ENCODE data around the gene DCP1B.

The DCP1B gene

DNA sequence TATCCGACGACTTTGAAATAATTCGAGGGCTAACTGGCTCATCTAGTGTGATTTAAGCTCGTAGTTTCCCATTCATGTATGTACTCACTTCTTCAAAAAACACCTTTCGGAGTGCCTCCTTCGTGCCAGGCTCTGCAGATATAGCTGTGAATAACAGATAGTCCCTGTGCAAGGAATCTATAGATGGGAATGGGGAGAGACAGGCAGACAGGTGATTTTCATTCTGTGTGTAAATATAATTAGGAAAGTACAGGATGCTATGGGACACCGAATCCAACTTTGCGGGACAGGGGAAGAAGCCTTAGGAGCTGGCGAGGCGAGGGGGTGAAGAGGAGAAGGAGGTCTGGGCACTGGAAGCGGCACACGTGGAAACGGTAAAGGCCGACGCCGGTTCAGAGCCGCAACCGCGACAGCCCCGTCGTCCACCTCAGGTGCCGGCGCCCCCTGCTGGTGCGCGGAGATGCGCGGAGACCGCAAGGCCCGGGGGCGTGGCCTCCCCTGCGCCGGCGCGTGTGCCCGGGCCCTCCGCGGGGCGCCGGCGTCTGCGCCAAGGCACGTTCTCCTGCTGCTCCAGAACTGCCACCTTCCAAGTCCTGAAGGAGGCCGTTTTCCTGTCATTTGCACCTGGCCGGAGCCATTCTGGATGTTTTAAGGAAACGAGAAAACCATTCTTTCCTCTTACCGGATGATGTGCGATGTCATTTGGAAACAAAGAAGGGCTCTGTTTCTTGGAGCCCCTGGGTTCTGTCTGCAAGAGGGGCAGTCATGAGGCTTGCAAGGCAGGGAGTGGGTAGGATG, 30.6 kb upstream of the DCP1B start:
- in situ Hi-C loops (cut with MboI; ENCODE audit: low sequenced_read_pairs, unreplicated experiment): loop anchor here (25.0 kb wide), 1 partner anchor 223 kb away; the partner anchor contains the start of gene LRTM2
- TF ChIP-seq, protein P1, sequence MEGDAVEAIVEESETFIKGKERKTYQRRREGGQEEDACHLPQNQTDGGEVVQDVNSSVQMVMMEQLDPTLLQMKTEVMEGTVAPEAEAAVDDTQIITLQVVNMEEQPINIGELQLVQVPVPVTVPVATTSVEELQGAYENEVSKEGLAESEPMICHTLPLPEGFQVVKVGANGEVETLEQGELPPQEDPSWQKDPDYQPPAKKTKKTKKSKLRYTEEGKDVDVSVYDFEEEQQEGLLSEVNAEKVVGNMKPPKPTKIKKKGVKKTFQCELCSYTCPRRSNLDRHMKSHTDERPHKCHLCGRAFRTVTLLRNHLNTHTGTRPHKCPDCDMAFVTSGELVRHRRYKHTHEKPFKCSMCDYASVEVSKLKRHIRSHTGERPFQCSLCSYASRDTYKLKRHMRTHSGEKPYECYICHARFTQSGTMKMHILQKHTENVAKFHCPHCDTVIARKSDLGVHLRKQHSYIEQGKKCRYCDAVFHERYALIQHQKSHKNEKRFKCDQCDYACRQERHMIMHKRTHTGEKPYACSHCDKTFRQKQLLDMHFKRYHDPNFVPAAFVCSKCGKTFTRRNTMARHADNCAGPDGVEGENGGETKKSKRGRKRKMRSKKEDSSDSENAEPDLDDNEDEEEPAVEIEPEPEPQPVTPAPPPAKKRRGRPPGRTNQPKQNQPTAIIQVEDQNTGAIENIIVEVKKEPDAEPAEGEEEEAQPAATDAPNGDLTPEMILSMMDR (IDR thresholded peaks at IDR 0.05; ENCODE audit: borderline replicate concordance, control extremely low read depth, extremely low read depth, insufficient read depth, missing control alignments): peak; percentile 96
- DNase-seq (ENCODE audit: low spot score): peak; percentile 94

GRCh38 chr12:2032506-2032905, 28.2 kb upstream of the DCP1B start:
- DNase-seq (ENCODE audit: low spot score): no peak
- in situ Hi-C loops (cut with MboI; ENCODE audit: low sequenced_read_pairs, unreplicated experiment): loop anchor here (25.0 kb wide), 1 partner anchor 220 kb away; the partner anchor contains the start of gene LRTM2
- TF ChIP-seq, protein P1 (IDR thresholded peaks at IDR 0.05; ENCODE audit: borderline replicate concordance, control extremely low read depth, extremely low read depth, insufficient read depth, missing control alignments): no peak

GRCh38 chr12:2029851-2030250, 25.6 kb upstream of the DCP1B start:
- no peak for DNase-seq (ENCODE audit: low spot score)
- TF ChIP-seq, protein P1 (IDR thresholded peaks at IDR 0.05; ENCODE audit: borderline replicate concordance, control extremely low read depth, extremely low read depth, insufficient read depth, missing control alignments): no peak
- in situ Hi-C loops (cut with MboI; ENCODE audit: low sequenced_read_pairs, unreplicated experiment): loop anchor here (25.0 kb wide), 1 partner anchor 218 kb away; the partner anchor contains the start of gene LRTM2

GRCh38 chr12:2027351-2027750, 23.1 kb upstream of the DCP1B start:
- no peak for DNase-seq (ENCODE audit: low spot score)
- in situ Hi-C loops (cut with MboI; ENCODE audit: low sequenced_read_pairs, unreplicated experiment): loop anchor here (25.0 kb wide), 1 partner anchor 215 kb away; the partner anchor contains the start of gene LRTM2
- TF ChIP-seq, protein P1 (IDR thresholded peaks at IDR 0.05; ENCODE audit: borderline replicate concordance, control extremely low read depth, extremely low read depth, insufficient read depth, missing control alignments): no peak

DNA sequence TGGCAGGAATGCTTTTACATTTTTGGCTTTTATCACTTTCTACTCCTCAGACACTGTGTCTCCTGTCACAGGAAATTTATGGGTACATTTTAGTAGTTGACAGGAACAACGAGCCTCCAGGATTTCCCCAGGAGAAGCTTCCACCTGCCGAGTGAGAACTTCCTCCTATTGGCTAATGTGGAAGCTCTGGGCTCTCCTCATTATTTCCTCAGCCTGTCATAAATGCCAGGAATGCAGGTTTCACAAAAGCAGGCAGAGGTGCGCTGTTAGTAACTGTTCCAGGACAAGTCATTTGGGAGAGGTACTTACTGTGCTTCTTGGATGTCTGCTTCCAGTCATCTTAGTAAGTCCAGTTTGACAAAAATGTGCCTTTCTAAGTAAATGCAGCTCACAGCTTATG, 19.1 kb upstream of the DCP1B start:
- TF ChIP-seq, protein P1 (IDR thresholded peaks at IDR 0.05; ENCODE audit: borderline replicate concordance, control extremely low read depth, extremely low read depth, insufficient read depth, missing control alignments): no peak
- in situ Hi-C loops (cut with MboI; ENCODE audit: low sequenced_read_pairs, unreplicated experiment): no loop called here
- DNase-seq (ENCODE audit: low spot score): no peak

- in situ Hi-C loops (cut with MboI; ENCODE audit: low sequenced_read_pairs, unreplicated experiment): no loop called here
- TF ChIP-seq, protein P1 (IDR thresholded peaks at IDR 0.05; ENCODE audit: borderline replicate concordance, control extremely low read depth, extremely low read depth, insufficient read depth, missing control alignments): no peak
- no peak for DNase-seq (ENCODE audit: low spot score)
Measured at GRCh38 chr12:2020511-2020910, 16.3 kb upstream of the DCP1B start.
